Calu3 (cell line): Measurements from ENCODE around the gene RPS15. TPM values are rescaled to one million over a fixed set of nuclear protein-coding genes. Genes with fewer than 3 reads are reported as not detected.

ENCODE experiments used
- BruUV-seq: library from RNA; stranded (reverse); fragments of 400-500 nt; replicated peaks from 2 replicates; lab custom pipeline; 2021; lab: Mats Ljungman, UMichigan
- CTCF ChIA-PET: fragments of 300-600 bp; sonication (Branson Sonifier 250); formaldehyde crosslinking; loops from one replicate; lab custom pipeline; 2022; ENCODE audit warnings: antibody characterized with exemption; lab: Charles Lee
- DNase-seq: peaks from one replicate; pipeline ENCODE4 v3.0.0; 2022
- H3K27ac Mint-ChIP-seq: one replicate; pipeline ENCODE4 v1.8.0; 2022; ENCODE audit warnings: mixed read lengths; ENCODE audit not compliant: unreplicated experiment
- H3K27me3 Mint-ChIP-seq: one replicate; pipeline ENCODE4 v1.8.0; 2022; ENCODE audit warnings: mixed read lengths; ENCODE audit not compliant: unreplicated experiment
- H3K36me3 Mint-ChIP-seq: one replicate; pipeline ENCODE4 v1.8.0; 2022; ENCODE audit warnings: mild to moderate bottlenecking, moderate library complexity, mixed read lengths; ENCODE audit not compliant: insufficient read depth, unreplicated experiment
- H3K4me1 Mint-ChIP-seq: one replicate; pipeline ENCODE4 v1.8.0; 2022; ENCODE audit warnings: mild to moderate bottlenecking, low read depth, mixed read lengths; ENCODE audit not compliant: unreplicated experiment
- H3K4me3 Mint-ChIP-seq: one replicate; pipeline ENCODE4 v1.8.0; 2022; ENCODE audit warnings: mild to moderate bottlenecking, low read depth, moderate library complexity, mixed read lengths; ENCODE audit not compliant: unreplicated experiment
- H3K9me3 Mint-ChIP-seq: one replicate; pipeline ENCODE4 v1.8.0; 2022; ENCODE audit warnings: low read depth, mixed read lengths; ENCODE audit not compliant: unreplicated experiment
- intact Hi-C: fragments of 100-400 bp; cut with micrococcal nuclease; formaldehyde crosslinking; loops from one replicate; pipeline ENCODE4 v1.10.0; 2022; ENCODE audit not compliant: unreplicated experiment
- total RNA-seq: library from RNA; stranded (reverse); gene quantifications from 2 replicates; pipeline ENCODE4 v1.2.3, GENCODE V29; 2022
- TF ChIP-seq, protein P1 (sequence below): fragments of 200-600 bp; IDR thresholded peaks from one replicate; pipeline ENCODE4 v1.8.0; 2022; ENCODE audit warnings: antibody characterized with exemption; ENCODE audit not compliant: unreplicated experiment

RPS15 gene
- total RNA-seq, 1 experiment from 2014 or later: 628 TPM

DNA sequence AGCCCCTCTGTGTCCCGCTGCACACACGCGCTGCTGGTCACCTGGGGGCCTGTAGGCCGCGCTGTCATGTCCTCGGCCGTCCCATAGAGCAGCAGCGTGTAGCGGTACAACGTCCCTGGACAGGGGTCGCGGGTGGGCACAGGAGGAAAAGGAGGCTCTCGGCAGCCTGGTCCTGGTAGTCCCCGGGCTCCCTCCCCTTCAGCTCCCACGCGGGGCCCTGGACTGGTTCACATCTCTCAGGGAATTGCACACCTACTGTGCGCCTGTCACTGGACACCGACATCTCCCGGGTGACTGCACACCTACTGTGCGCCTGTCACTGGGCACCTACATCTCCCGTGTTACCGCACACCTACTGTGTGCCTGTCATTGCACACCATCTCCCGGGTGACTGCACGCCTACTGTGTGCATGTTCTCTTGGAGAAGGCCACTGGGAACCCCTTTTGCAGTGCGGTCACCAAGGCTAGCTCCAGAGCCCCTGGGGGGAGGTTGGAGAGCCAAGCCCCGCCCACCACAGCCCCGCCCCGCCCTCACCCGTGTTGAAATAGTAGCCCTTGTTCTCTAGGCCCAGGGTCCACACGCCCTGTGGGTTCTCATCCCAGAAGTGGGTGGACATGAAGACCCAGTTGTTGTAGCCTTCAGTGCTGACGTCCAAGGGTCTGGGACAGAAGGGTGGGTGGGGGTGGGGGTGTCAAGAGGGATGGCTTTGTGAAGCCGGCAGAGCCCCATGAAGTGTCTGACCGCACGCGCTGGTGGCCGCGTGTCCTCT is 44.4 kb downstream of the RPS15 start:
- TF ChIP-seq, protein P1, sequence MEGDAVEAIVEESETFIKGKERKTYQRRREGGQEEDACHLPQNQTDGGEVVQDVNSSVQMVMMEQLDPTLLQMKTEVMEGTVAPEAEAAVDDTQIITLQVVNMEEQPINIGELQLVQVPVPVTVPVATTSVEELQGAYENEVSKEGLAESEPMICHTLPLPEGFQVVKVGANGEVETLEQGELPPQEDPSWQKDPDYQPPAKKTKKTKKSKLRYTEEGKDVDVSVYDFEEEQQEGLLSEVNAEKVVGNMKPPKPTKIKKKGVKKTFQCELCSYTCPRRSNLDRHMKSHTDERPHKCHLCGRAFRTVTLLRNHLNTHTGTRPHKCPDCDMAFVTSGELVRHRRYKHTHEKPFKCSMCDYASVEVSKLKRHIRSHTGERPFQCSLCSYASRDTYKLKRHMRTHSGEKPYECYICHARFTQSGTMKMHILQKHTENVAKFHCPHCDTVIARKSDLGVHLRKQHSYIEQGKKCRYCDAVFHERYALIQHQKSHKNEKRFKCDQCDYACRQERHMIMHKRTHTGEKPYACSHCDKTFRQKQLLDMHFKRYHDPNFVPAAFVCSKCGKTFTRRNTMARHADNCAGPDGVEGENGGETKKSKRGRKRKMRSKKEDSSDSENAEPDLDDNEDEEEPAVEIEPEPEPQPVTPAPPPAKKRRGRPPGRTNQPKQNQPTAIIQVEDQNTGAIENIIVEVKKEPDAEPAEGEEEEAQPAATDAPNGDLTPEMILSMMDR: no peak
- no TSS peak for BruUV-seq
- intact Hi-C loops: no loop called here

DNA sequence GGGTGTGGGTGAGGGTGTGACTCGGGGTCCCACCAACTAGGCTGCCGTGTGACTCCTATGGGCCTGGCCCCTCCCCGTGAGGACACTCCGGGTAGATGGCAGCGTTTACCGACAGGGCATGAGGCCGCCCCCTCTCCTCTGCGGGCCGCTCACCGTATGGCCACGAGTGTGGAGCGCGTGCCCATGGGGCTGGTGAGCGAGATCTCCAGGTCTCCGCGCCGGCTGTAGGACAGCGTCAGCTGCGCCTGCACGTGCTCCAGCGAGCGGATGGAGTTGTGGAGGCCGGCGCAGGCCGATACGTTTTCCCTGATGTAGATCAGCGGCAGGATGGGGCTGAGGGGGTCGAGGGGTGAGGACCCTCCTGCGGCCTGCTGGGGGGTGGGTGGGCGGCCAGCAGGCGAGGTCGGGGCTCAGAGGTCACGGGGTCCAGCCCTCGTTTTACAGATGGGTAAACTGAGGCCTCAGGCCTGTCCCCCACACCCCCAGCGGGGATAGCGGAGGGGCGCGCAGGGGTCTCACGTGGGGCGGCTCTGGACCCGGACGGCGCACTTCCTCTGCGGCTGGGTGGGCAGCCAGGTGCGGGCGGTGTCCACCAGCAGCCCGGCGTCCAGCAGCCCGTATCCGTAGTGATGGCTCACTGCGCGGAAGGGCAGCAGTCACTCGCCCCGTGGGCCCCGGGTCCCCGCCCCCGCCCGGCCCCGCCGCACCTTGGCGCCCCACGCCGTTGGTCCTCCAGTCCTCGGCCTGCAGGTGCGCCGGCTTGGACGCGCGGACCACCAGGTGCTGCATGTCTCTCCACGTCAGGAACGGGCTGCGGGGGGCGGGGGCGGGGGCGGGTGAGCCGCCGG is 45.2 kb downstream of the RPS15 start:
- H3K36me3 Mint-ChIP-seq: peaks cover 12% of the 10 kb centered on the region
- no peaks in the 10 kb centered on the region for H3K9me3 Mint-ChIP-seq
- no peak overlapping the region for H3K27ac Mint-ChIP-seq
- H3K4me1 Mint-ChIP-seq: no peaks in the 10 kb centered on the region
- DNase-seq: no peak
- intact Hi-C loops: no loop called here
- H3K27me3 Mint-ChIP-seq: peaks cover 15% of the 10 kb centered on the region
- BruUV-seq: no TSS peak
- H3K4me3 Mint-ChIP-seq: no peak overlapping the region
- CTCF ChIA-PET: no interaction called here
- TF ChIP-seq, protein P1: no peak

More for the DNA sequence above, 44.4 kb downstream of the RPS15 start:
- no peaks in the 10 kb centered on the region for H3K9me3 Mint-ChIP-seq
- H3K36me3 Mint-ChIP-seq: peaks cover 20% of the 10 kb centered on the region
- H3K27me3 Mint-ChIP-seq: peaks cover 15% of the 10 kb centered on the region
- no peak overlapping the region for H3K27ac Mint-ChIP-seq
- no peak overlapping the region for H3K4me3 Mint-ChIP-seq
- no peak for DNase-seq
- no peaks in the 10 kb centered on the region for H3K4me1 Mint-ChIP-seq
- CTCF ChIA-PET: no interaction called here

- CTCF ChIA-PET: no interaction called here
- Mint-ChIP-seq H3K4me3 (no peak overlapping the region), H3K4me1 (no peaks in the 10 kb centered on the region), H3K36me3 (peaks cover 6% of the 10 kb centered on the region), H3K27ac (no peak overlapping the region), H3K9me3 (no peaks in the 10 kb centered on the region), H3K27me3 (peaks cover 15% of the 10 kb centered on the region)
- DNase-seq: no peak
- no TSS peak for BruUV-seq
- intact Hi-C loops: no loop called here
- TF ChIP-seq, protein P1: no peak
Measured at GRCh38 chr19:1483979-1484428, 45.8 kb downstream of the RPS15 start.

- no peak overlapping the region for H3K27ac Mint-ChIP-seq
- no TSS peak for BruUV-seq
- H3K27me3 Mint-ChIP-seq: no peaks in the 10 kb centered on the region
- DNase-seq: no peak
- H3K36me3 Mint-ChIP-seq: peaks cover 15% of the 10 kb centered on the region
- intact Hi-C loops: no loop called here
- H3K9me3 Mint-ChIP-seq: no peaks in the 10 kb centered on the region
- TF ChIP-seq, protein P1: no peak
- peaks cover 4% of the 10 kb centered on the region for H3K4me1 Mint-ChIP-seq
- H3K4me3 Mint-ChIP-seq: no peak overlapping the region
- CTCF ChIA-PET: interaction anchor here (0.6 kb wide), 1 partner anchor 23 kb away, joined by 3 read pairs; no protein-coding TSS in a partner anchor
Measured at GRCh38 chr19:1486720-1487575, 48.8 kb downstream of the RPS15 start.
